Peyer's patch (tissue), 4 donors: ENCODE data around the gene SPECC1L. TPM values are rescaled to one million over a fixed set of nuclear protein-coding genes. Genes with fewer than 3 reads are reported as not detected.

ENCODE experiments used
- DNase-seq, 3 donors: peaks; one replicate each; pipeline ENCODE4 v3.0.0-alpha.2; 2017 to 2019
- H3K27ac ChIP-seq, 4 donors: fragments of 200-600 bp; sonication (generic); one replicate each; pipeline ENCODE4 v1.5.1; 2016 to 2019
- H3K27me3 ChIP-seq, 2 donors: fragments of 200-600 bp; sonication (generic); one replicate each; pipeline ENCODE4 v1.5.1; 2019
- H3K36me3 ChIP-seq, 3 donors: fragments of 200-600 bp; sonication (generic); one replicate each; pipeline ENCODE4 v1.5.1; 2016 to 2019
- H3K4me1 ChIP-seq, 4 donors: fragments of 200-600 bp; sonication (generic); one replicate each; pipeline ENCODE4 v1.5.1; 2016 to 2019
- H3K4me3 ChIP-seq, 4 donors: fragments of 200-600 bp; sonication (generic); 1 replicate in 3 of 4; 2 replicates in 1 of 4; pipeline ENCODE4 v1.5.1; 2016 to 2019; ENCODE audit warnings: mild to moderate bottlenecking in 1 of 4
- H3K9me3 ChIP-seq, 4 donors: fragments of 200-600 bp; sonication (generic); one replicate each; pipeline ENCODE4 v1.5.1; 2016 to 2019; ENCODE audit warnings: mild to moderate bottlenecking in 1 of 4
- POLR2A ChIP-seq, 2 donors: fragments of 450-650 bp; IDR thresholded peaks; one replicate each; pipeline ENCODE4 v1.5.1; 2017; ENCODE audit warnings: antibody characterized with exemption in 2 of 2, mild to moderate bottlenecking in 2 of 2, moderate library complexity in 2 of 2
- total RNA-seq, 4 donors: library from RNA; depleted of rRNA; stranded (reverse); fragments of >200 nt; gene quantifications; one replicate each; pipeline ENCODE4 v1.1.0, GENCODE V29; 2016
- TF ChIP-seq, protein P1 (sequence below), 6 experiments: fragments of 450-650 bp in 4 of 6; fragments of 200-600 bp in 2 of 6; sonication (generic) in 1 of 6; IDR thresholded peaks; one replicate each; pipeline ENCODE4 v1.5.1; 2017 to 2019; ENCODE audit warnings: antibody characterized with exemption in 6 of 6, mild to moderate bottlenecking in 3 of 6, moderate library complexity in 1 of 6

Gene SPECC1L
- total RNA-seq, 4 donors from 2014 or later, result 24.2 to 147 (median 34.4) TPM

- H3K9me3 ChIP-seq, result no peaks in the 10 kb centered on the region
- H3K27me3 ChIP-seq, result no peaks in the 10 kb centered on the region
- no peak overlapping the region for H3K4me3 ChIP-seq
- TF ChIP-seq, protein P1, sequence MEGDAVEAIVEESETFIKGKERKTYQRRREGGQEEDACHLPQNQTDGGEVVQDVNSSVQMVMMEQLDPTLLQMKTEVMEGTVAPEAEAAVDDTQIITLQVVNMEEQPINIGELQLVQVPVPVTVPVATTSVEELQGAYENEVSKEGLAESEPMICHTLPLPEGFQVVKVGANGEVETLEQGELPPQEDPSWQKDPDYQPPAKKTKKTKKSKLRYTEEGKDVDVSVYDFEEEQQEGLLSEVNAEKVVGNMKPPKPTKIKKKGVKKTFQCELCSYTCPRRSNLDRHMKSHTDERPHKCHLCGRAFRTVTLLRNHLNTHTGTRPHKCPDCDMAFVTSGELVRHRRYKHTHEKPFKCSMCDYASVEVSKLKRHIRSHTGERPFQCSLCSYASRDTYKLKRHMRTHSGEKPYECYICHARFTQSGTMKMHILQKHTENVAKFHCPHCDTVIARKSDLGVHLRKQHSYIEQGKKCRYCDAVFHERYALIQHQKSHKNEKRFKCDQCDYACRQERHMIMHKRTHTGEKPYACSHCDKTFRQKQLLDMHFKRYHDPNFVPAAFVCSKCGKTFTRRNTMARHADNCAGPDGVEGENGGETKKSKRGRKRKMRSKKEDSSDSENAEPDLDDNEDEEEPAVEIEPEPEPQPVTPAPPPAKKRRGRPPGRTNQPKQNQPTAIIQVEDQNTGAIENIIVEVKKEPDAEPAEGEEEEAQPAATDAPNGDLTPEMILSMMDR (IDR thresholded peaks at IDR 0.05), result no peak
- no peak for TF ChIP-seq POLR2A (IDR thresholded peaks at IDR 0.05)
- DNase-seq, result no peak
- no peak overlapping the region for H3K27ac ChIP-seq
- H3K4me1 ChIP-seq, result peaks cover 0 to 19% (median 0%) of the 10 kb centered on the region in 4 donors
- peaks cover 0 to 18% (median 0%) of the 10 kb centered on the region in 3 donors for H3K36me3 ChIP-seq
Observed at GRCh38 chr22:24394254-24394653, 123.6 kb downstream of the SPECC1L start.

DNA sequence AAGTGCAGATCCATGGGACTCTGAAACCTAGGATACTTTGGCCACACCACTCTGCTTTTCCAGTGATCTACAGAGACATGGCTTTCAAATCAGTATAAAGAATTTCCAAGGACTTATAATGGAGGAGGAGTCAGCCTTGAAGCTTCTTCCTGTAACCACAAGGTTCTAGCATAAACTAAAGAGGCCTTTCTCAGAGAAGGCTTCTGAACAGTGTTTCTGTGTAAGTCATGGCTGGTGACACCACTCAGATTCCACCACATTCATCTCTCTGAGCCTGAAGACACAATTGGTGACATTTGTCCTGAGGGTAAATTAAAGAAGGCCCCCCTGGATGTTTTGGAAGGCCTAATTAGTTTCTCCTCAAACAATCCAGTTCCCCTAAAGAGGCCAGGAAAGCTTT is 127.8 kb downstream of the SPECC1L start:
- peaks cover 0 to 18% (median 0%) of the 10 kb centered on the region in 3 donors for H3K36me3 ChIP-seq
- no peak overlapping the region for H3K4me3 ChIP-seq
- no peak for TF ChIP-seq POLR2A (IDR thresholded peaks at IDR 0.05)
- TF ChIP-seq, protein P1 (IDR thresholded peaks at IDR 0.05), result no peak
- H3K27ac ChIP-seq, result no peak overlapping the region
- no peaks in the 10 kb centered on the region for H3K9me3 ChIP-seq
- no peaks in the 10 kb centered on the region for H3K27me3 ChIP-seq
- H3K4me1 ChIP-seq, result peaks cover 0 to 20% (median 0%) of the 10 kb centered on the region in 4 donors
- DNase-seq, result no peak

- H3K27ac ChIP-seq, result peak overlapping the region in 3 of 4 donors; percentile 9 to 42 (median 40)
- DNase-seq, result no peak
- H3K4me1 ChIP-seq, result peaks cover 0 to 27% (median 0%) of the 10 kb centered on the region in 4 donors
- H3K4me3 ChIP-seq, result no peak overlapping the region
- H3K27me3 ChIP-seq, result no peaks in the 10 kb centered on the region
- no peaks in the 10 kb centered on the region for H3K9me3 ChIP-seq
- H3K36me3 ChIP-seq, result peaks cover 0 to 24% (median 0%) of the 10 kb centered on the region in 3 donors
- TF ChIP-seq POLR2A (IDR thresholded peaks at IDR 0.05), result no peak
- TF ChIP-seq, protein P1 (IDR thresholded peaks at IDR 0.05), result no peak
Observed at GRCh38 chr22:24400034-24400725, 129.5 kb downstream of the SPECC1L start.

GRCh38 chr22:24400726-24401596 is 130.3 kb downstream of the SPECC1L start:
- Histone ChIP-seq H3K9me3 (no peaks in the 10 kb centered on the region), H3K36me3 (peaks cover 0 to 23% (median 0%) of the 10 kb centered on the region in 3 donors), H3K4me3 (no peak overlapping the region), H3K27ac (peak overlapping the region; percentile 24 to 67 (median 34)), H3K27me3 (no peaks in the 10 kb centered on the region), H3K4me1 (peaks cover 0 to 27% (median 0%) of the 10 kb centered on the region in 4 donors)
- peak in 1 of 3 donors; percentile 47 for DNase-seq
- no peak for TF ChIP-seq POLR2A (IDR thresholded peaks at IDR 0.05)
- TF ChIP-seq, protein P1 (IDR thresholded peaks at IDR 0.05), result no peak

GRCh38 chr22:24401931-24402367 is 131.3 kb downstream of the SPECC1L start:
- H3K27ac ChIP-seq, result peak overlapping the region in 3 of 4 donors; percentile 8 to 67 (median 60)
- H3K36me3 ChIP-seq, result peaks cover 0 to 17% (median 0%) of the 10 kb centered on the region in 3 donors
- DNase-seq, result no peak
- H3K4me3 ChIP-seq, result no peak overlapping the region
- peaks cover 0 to 27% (median 0%) of the 10 kb centered on the region in 4 donors for H3K4me1 ChIP-seq
- no peaks in the 10 kb centered on the region for H3K9me3 ChIP-seq
- H3K27me3 ChIP-seq, result no peaks in the 10 kb centered on the region
- TF ChIP-seq, protein P1 (IDR thresholded peaks at IDR 0.05), result no peak
- no peak for TF ChIP-seq POLR2A (IDR thresholded peaks at IDR 0.05)
